CD4-positive, alpha-beta T cell treated with Interleukin-15 for 1 hour (primary cell): Measurements from ENCODE around the gene EPB41L4A.
A peak's percentile ranks its signal among the peaks of the same experiment; 100 is the strongest.

Experiments used
- DNase-seq: peaks from one replicate; pipeline ENCODE4 v3.0.0-alpha.2; 2020

The EPB41L4A gene

DNA sequence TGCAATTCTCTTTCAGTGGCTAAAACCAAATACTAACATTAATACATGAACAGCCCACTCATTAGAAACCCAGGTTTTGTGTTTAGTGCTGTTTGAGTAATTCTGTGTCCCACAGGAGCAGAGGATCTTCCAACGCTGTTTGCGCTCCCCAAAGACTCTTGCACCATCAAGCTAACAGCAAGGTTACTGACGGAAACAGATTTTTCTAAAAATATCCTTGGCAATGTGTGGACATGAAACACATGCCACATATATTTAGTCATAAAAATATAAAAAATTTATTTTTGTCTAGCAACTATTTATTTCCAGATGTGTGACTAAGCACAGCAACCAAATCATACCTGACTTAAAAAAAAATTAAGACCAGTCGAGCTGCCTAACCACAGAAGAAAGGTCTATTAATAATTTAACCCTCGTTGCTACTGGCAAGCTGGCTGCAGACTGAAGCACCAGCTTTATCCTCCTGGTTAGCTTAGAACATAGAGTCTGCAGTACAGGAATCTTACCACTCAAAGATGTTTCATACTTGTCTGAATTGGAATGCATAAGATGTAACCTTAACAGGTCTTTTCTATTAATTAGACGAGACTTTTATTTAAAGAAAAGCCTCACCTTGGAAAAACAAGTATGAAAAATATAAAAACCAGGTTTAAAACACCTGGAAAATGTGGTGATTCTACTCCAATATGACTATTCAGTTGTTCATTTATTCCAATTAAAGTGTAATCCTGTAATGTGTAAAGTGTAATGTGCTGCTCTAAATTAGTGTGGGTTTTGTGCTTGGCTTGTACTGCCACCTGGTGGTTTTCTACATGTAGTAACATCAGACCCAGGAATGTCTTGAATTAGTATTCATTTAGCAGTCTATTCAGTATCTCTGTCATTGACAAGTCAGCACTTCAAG lies 272.5 kb downstream of the EPB41L4A start:
- peak; percentile 50 for DNase-seq

DNA sequence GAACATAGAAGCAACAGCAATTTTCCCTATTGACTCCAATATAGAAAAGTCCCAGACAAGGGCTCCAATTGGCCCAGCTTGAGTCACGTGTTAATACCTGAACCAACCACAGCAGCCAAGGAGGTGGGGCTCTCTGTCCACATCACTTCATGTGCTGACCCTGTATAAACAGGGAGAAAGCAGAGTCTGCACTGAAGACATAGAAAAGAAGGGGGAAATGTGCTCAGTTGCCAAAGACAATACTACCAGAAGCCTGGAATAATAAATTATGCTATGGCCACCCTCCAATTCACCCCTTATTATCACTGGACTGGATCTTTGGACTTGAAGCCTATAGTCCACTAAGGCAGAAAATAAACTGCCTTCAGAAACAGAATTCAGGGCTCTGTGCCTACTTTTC lies 275.4 kb downstream of the EPB41L4A start:
- no peak for DNase-seq

DNA sequence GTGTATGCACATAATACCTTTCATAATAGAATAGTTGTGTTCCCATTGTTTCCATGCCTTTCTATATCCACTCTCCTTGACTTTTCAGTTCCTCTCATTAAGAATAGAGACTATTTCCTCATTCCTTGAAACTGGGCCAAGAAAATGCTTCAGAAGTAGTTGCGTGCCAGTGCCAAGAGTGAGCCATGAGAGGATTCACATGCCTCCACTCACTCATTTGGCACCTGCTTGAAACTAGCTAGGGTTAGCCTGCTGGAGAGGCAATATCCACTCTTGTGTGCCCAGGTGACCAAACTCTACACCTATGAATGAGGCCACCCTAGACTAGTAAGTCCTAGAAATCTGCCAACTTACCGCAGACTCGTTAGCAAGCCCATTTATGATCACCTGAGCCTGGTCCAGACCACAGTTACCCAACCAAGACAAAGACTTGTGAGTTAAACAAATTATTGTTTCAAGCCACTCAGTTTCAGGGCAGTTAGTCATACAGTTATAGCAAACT lies 276.3 kb downstream of the EPB41L4A start:
- no peak for DNase-seq

DNA sequence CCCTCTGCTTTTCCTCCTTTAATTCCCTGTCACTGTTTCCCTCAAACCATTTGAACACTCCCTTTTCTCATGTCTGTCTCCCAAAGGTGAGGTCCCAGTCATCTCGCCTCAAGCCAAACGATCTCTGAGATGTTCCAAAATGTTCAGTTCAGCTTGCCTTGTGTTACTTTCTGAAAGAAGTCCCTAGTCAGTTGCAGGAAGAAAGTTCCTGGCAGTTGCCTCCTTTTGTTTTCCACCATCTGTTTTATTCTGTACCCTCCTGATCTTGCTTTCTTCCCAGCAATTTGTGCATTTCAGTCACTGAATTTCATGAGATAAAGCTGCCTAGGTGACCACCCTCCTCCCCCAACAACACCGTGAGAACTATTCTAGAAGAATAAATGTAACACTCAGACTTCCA lies 277.5 kb downstream of the EPB41L4A start:
- DNase-seq: no peak

DNA sequence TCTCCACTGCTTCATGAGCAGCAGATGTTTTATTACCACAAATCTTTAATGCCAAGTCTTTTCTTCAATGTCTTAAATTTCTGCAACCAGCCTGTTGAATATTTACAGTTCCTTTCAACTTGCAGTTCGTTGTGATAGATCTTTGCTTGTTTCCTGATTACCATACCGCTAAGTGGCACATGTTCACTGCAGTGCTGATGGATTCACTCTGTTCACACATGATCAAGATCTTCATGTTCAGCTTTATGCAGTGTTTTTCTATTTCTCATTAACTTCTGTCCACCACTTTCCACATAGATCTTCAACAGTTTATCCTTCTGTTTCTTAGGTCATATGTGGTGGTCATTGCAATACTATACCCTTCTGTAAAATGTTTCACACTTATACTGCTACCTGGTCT lies 280.6 kb downstream of the EPB41L4A start:
- DNase-seq: no peak

DNA sequence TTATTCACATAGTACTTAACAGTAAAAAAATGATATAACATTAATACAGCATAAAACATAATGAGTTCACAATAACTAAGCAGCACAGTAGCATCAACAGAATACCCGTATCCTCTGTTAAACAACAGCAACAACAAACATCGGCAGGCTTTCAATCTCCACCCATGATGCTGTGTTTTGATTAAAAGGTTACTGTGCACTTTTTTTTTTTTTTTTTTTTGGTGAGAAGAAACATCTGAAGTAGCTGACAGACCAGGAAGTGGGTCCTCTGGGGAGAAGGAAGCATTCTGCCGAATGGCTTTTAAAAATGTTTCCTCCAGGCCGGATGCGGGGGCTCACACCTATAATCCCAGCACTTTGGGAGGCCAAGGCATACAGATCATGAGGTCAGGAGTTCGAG lies 282.3 kb downstream of the EPB41L4A start:
- DNase-seq: no peak

DNA sequence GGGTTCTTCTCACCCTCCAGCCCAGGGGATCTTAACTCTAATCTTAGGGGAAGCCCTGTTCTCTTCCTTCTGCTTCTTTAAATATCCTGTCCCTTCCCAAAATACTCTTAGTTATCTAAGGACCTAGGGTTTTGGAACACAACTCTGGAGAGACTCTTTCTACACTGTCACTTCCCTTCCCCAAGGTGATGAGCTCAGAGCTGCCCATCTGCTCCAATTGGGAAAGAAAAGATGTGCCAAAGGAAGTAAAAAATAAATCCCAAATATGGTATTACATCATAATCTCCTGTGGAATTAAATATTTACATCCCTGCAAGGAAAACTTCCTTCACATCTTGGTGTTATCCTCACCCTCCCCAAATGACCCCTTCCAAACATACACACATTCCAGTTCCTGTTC lies 291.2 kb downstream of the EPB41L4A start:
- DNase-seq: no peak

DNA sequence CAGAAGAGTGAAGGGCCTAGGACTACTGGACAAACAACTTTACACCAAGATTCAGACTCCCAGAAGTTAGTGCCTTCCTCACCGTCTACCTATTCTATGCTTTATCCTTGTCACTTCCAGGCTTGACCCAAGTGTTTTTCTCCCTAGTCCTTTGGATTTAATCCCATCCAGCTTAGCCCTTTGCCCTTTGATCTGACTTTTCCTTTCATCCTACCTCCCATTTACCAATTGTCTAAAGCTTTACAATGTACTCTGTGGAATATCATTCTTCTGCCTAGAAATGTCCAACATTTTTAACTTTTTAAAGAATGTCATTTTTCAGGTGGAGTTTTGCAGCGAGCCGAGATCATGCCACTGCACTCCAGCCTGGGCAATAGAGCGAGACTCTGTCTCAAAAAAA lies 292.1 kb downstream of the EPB41L4A start:
- no peak for DNase-seq

DNA sequence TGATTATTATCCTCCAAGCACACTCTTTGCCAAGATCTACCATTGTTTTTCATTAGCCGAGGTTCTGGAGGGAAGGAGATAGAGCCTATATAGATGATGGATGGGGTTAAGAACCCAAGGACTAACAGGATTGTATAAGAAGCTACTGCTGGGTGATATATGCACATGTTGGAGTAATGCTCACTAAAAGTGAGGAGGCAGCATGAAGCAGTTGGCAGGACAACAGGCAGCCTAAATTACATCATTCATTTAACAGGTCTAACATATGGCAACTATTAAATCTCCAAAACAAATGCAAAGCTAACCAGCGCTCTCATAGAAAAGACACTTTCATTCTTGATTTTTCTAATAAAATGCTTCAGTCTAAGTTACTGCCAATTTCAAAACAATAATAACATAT lies 293.2 kb downstream of the EPB41L4A start:
- no peak for DNase-seq

DNA sequence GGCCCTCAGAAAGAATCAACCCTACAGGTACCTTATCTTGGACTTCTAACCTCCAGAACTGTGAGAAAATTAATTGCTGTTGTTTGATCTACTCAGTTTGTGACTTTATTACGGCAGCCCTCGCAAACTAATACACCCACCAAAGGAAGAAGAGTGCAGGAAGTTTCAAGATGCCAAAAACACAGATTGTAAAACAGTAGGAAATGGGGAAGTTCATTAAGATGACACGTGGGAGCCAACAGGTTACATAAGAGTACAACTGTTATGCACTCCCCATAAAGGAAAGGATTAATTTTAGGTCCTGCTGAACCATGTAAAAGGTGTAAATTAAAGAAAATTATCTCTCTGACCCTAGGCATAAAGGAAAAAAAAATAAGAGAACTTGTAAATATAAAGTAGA lies 294.3 kb downstream of the EPB41L4A start:
- DNase-seq: no peak

DNA sequence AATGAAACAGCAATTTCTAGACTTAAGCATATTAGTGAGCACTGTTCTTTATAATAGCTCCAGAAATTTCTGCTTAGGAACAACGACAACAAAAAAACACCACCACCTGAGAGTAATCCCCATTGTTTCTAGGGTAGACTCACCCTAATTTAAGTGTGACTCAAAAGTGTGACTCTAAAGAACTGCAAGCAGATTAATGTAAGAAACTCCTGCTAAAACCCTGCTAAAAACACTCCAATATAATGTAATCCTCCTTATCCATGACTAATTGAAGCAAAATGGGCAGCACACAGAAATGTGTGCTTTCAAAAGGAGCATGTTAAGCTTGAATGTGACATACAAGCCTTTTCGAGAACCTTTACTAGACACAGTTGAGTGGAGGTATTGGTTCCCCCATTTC lies 296.0 kb downstream of the EPB41L4A start:
- DNase-seq: no peak

DNA sequence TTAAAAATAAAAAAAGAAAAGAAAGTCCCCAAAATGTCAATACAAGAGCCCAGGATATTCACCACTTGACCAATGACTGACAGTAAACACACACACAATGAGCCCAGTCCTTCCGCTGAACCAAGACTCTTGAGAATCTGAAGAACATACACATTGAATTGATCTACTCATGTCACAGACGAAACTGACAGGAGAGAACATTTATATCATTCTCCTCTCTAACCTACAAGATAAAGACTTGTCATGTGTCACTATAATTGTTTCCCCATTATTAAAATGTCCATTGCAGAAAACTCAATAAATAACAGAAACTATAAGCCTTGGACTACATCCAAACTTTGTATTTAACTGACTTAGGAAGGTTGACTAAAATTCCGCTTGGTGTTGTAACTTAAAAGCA lies 296.7 kb downstream of the EPB41L4A start:
- no peak for DNase-seq

DNA sequence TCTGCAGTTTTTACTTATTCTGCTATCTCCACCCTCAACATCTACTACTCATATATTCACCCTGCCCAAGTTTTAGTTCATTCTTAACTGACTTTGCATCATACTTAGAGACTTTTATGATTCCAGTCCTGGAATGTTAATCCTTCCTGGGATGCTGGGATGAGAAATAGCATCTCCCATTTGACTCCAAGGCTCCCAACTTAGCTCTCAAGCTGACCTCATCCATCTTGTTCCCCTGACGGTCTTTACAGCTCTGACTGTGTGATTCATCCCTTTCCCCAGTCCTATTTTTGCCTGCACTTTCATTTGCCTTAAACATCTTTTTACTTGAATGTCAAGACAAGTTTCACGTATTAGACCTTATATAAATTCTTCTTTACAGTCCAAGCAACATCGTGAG lies 297.8 kb downstream of the EPB41L4A start:
- no peak for DNase-seq

DNA sequence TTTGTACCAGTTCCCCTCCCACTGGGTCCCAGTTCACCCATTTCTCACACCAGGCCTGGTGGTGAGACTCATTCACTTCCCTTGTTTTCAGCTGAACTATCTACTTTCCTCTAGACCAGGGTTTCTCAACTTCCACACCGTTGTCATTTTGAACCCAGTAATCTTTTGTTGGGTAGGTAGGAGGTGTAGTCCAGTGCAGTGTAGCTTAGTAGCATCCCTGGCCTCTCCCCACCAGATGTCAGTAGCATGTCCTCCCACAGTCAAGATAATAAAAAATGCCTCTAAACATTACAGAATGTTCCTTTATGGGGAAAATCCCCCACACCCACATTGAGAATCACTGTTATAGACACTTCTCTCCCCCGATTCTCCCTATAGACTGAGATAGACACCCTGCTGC lies 299.1 kb downstream of the EPB41L4A start:
- DNase-seq: no peak

DNA sequence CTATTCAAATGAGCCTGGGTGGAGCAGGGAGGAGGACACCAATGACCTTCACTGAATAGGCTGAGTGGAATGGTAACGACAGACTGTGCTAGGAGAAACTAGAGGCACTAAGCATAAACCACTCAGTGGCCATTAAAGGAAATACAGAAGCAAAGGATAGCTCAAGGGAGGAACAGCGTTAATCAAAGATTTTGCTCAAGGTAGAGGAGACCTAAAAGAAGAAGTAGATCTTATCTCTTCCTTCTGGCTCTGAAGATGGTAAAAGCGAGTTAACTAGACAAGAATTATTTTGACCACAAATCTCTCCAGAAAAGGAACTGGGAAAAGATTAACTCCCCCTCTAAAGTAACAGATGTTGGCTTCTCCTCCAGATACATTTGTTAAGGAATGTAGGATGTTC lies 299.6 kb downstream of the EPB41L4A start:
- no peak for DNase-seq

DNA sequence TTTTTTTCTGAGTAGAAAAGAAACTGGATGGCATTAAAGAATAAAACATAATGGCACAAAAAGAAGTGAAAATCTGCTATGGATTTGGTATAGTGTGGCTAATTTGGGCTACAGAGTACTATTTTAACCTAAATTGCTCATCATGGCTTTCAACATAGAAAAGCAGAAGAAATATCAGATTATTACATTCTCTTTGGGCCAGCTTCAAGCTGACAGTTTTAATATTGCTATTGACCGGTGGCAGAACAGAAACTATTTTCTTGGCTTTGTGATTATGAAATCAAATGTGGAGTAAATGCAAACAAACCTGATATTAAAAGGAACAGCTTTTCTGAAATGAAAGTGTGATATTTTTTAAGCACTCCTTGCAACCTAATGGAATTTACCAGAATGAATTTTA lies 301.5 kb downstream of the EPB41L4A start:
- no peak for DNase-seq

DNA sequence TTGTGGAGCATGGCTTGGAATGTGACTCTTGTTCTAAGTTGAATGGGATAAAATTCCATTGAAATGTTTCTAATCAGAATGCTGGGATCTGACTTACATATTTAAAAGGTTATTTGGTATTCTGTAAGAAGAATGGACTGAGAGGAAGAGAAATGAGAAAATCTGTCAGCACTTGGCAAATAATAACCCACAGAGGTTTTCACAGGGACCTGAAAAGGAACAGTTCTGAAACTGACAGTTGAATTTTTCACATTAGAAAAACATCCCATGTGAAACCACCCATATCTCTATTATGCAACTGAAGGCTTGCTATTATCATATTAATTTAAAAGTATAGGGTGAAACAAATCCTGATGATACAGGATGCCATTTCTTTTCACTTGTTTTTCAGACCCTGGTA lies 302.7 kb downstream of the EPB41L4A start:
- no peak for DNase-seq

DNA sequence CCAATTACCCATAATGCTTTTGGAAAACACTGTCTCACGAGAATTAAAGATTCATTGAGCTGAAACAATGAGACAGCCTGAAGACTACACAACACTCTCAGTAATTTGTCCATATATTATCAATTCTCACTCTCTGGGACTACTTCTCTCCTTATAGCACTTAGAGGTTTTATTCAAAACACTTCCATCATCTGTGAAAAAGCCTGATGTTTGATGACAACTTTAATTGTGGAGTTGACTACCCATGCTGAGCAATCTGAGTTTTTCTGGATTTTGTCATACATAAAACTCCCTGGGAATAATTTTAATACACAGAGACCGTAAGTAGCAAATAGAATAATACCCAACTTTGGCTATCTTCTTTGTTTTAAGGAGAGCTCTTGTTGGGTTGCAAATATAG lies 305.5 kb downstream of the EPB41L4A start:
- DNase-seq: no peak
